ENCODE results near the gene C4orf33. TPM values are rescaled to one million over a fixed set of nuclear protein-coding genes. Genes with fewer than 3 reads are reported as not detected.

The C4orf33 gene, protein sequence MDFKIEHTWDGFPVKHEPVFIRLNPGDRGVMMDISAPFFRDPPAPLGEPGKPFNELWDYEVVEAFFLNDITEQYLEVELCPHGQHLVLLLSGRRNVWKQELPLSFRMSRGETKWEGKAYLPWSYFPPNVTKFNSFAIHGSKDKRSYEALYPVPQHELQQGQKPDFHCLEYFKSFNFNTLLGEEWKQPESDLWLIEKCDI
- 1.6 and 6.3 TPM in 2 replicates for total RNA-seq

GRCh38 chr4:129095811-129096454 is at the start of gene C4orf33:
C4orf33 (plus strand) TSS chr4:129096152; CDS start chr4:129102611, 6,459 bp downstream.

DNA sequence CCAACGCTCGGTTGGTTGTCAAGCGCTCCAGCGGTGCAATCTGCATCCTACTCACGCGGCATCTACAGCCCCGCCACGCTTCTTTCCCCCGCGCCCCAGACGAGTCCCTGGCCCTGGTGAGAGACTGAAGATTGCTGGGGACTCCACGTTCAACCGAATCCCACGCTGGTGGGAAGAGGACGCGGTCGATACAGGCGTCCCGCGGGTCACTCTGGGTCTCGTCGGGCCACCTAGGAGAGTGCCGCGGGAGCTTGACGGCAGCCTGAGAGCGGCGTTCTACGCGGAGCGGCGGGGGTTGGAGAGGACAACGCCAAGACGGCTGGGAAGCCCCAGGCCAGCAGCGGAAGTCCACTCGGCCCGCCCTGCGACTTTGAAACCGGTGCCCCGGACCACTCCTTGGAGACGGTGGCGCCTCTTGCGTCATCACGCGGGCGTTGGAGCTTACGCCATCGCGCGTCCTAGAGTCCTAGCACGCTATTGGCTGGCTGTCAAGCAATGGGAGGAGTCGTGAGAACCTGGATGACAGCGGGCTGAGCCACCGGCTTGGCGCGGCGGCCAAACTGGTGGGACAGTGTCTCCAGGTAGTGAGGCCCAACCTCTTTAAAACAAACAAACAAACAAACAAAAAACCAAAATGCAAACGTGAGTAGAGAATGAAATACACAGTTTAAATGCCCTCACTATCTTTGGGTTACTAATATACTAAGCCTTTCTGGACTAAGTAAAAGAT is 2.6 kb upstream of the C4orf33 start, which contains the start of gene SCLT1:
Gene SCLT1 (minus strand): TSS at position 349 of the 730 bp plus-strand sequence. CDS start 436 bp downstream, outside the sequence.

Other genes with a start within 250 kb of the C4orf33 start
- 5.1 and 8.2 TPM in 2 replicates for gene SCLT1, start 2.6 kb upstream of the C4orf33 start, total RNA-seq

Measured in smooth muscle cell of the pulmonary artery (primary cell).